Activated T-helper 2 cell treated with anti-CD3 and anti-CD28 coated beads, Interferon-gamma antibody, Interleukin-2, Interleukin-4, amounts not matched to agents 10 μg/mL and 5 μg/mL and 100 μg/mL, durations not matched to agents 14 hours and 24 hours and 36 hours (primary cell): ENCODE data around the gene KLF3. TPM values are rescaled to one million over a fixed set of nuclear protein-coding genes. Genes with fewer than 3 reads are reported as not detected.
A peak's percentile ranks its signal among the peaks of the same experiment; 100 is the strongest.

Experiments used
- DNase-seq: peaks from one replicate; pipeline ENCODE4 v3.0.0; 2021; ENCODE audit warnings: low spot score
- H3K27ac Mint-ChIP-seq: one replicate; pipeline ENCODE4 v1.8.0; 2021; ENCODE audit warnings: mixed read lengths
- H3K27me3 Mint-ChIP-seq: one replicate; pipeline ENCODE4 v1.8.0; 2021; ENCODE audit warnings: low read depth, mixed read lengths
- H3K36me3 Mint-ChIP-seq: one replicate; pipeline ENCODE4 v1.8.0; 2021; ENCODE audit warnings: low read depth, mixed read lengths
- H3K4me1 Mint-ChIP-seq: one replicate; pipeline ENCODE4 v1.8.0; 2021; ENCODE audit warnings: low read depth, mixed read lengths
- H3K4me3 Mint-ChIP-seq: one replicate; pipeline ENCODE4 v1.8.0; 2021; ENCODE audit warnings: low read depth, mild to moderate bottlenecking, moderate library complexity, mixed read lengths
- H3K9me3 Mint-ChIP-seq: one replicate; pipeline ENCODE4 v1.8.0; 2021; ENCODE audit warnings: mixed read lengths
- intact Hi-C: fragments of 100-400 bp; cut with micrococcal nuclease; formaldehyde crosslinking; loops from one replicate; pipeline ENCODE4 v1.15.1; 2023
- total RNA-seq: library from RNA; stranded (reverse); gene quantifications from 2 replicates; pipeline ENCODE4 v1.2.3, GENCODE V29; 2022

The KLF3 gene
- total RNA-seq, 1 donor from 2014 or later, result 0.71 TPM

- no peak overlapping the region for H3K4me3 Mint-ChIP-seq
- peaks cover 11% of the 10 kb centered on the region for H3K9me3 Mint-ChIP-seq
- H3K27ac Mint-ChIP-seq, result no peak overlapping the region
- peaks cover 13% of the 10 kb centered on the region for H3K27me3 Mint-ChIP-seq
- no peak for DNase-seq
- intact Hi-C loops, result no loop called here
- H3K4me1 Mint-ChIP-seq, result peaks cover 20% of the 10 kb centered on the region
- H3K36me3 Mint-ChIP-seq, result no peaks in the 10 kb centered on the region
These were observed 64.7 kb downstream of the KLF3 start for GRCh38 chr4:38728631-38729141.

- Mint-ChIP-seq H3K36me3 (no peaks in the 10 kb centered on the region), H3K27ac (no peak overlapping the region), H3K4me3 (no peak overlapping the region), H3K27me3 (peaks cover 18% of the 10 kb centered on the region), H3K9me3 (peaks cover 14% of the 10 kb centered on the region), H3K4me1 (peaks cover 10% of the 10 kb centered on the region)
- intact Hi-C loops, result loop anchor here (5.0 kb wide), 2 partner anchors 53 to 423 kb away; no protein-coding TSS in a partner anchor
- DNase-seq, result no peak
These were observed 66.5 kb downstream of the KLF3 start for GRCh38 chr4:38730493-38730829.

GRCh38 chr4:38730830-38731646 is 67.0 kb downstream of the KLF3 start:
- H3K27ac Mint-ChIP-seq, result no peak overlapping the region
- intact Hi-C loops, result loop anchor here (1.0 to 5.0 kb wide), 5 partner anchors 54 to 669 kb away; no protein-coding TSS in a partner anchor

GRCh38 chr4:38733663-38734062 is 69.7 kb downstream of the KLF3 start:
- Mint-ChIP-seq H3K36me3 (no peaks in the 10 kb centered on the region), H3K4me3 (no peak overlapping the region), H3K27ac (no peak overlapping the region), H3K4me1 (peaks cover 10% of the 10 kb centered on the region), H3K9me3 (peaks cover 14% of the 10 kb centered on the region), H3K27me3 (peaks cover 15% of the 10 kb centered on the region)
- intact Hi-C loops, result loop anchor here (5.0 kb wide), 2 partner anchors 56 to 426 kb away; no protein-coding TSS in a partner anchor
- no peak for DNase-seq

More at GRCh38 chr4:38730830-38731646, 67.0 kb downstream of the KLF3 start:
- H3K4me1 Mint-ChIP-seq, result peaks cover 10% of the 10 kb centered on the region
- no peak overlapping the region for H3K4me3 Mint-ChIP-seq
- peak; percentile 64 for DNase-seq
- peaks cover 21% of the 10 kb centered on the region for H3K27me3 Mint-ChIP-seq
- no peaks in the 10 kb centered on the region for H3K36me3 Mint-ChIP-seq
- H3K9me3 Mint-ChIP-seq, result peaks cover 14% of the 10 kb centered on the region

GRCh38 chr4:38734446-38734845 is 70.4 kb downstream of the KLF3 start:
- intact Hi-C loops, result loop anchor here (5.0 kb wide), 2 partner anchors 57 to 427 kb away; no protein-coding TSS in a partner anchor
- Mint-ChIP-seq H3K36me3 (no peaks in the 10 kb centered on the region), H3K4me3 (no peak overlapping the region), H3K4me1 (peaks cover 10% of the 10 kb centered on the region), H3K27ac (no peak overlapping the region), H3K27me3 (peaks cover 15% of the 10 kb centered on the region), H3K9me3 (peaks cover 14% of the 10 kb centered on the region)
- no peak for DNase-seq

GRCh38 chr4:38734911-38735310 is 70.9 kb downstream of the KLF3 start:
- H3K4me1 Mint-ChIP-seq, result peaks cover 10% of the 10 kb centered on the region
- intact Hi-C loops, result loop anchor here (5.0 kb wide), 2 partner anchors 58 to 428 kb away; no protein-coding TSS in a partner anchor

DNA sequence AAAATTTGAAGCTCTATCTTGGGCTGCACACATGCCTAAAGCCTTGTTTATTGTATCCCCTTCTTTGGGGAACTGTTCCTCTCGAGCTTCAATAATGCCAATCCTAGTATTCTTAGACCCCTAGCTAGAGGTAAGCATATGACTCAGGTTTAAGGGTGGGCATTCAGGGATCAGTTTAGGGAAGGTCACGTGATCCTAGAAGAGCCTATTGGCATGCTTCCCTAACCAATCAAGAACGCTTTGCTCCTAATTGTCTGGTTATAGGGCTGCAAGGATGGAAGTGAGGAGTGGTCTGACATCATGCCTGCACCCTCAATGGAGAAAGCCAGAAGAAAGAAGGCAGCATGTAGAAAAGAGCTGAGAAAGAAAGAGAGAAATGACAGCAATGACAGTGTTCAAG is 71.9 kb downstream of the KLF3 start:
- H3K9me3 Mint-ChIP-seq, result peaks cover 14% of the 10 kb centered on the region
- peaks cover 17% of the 10 kb centered on the region for H3K27me3 Mint-ChIP-seq
- H3K4me3 Mint-ChIP-seq, result no peak overlapping the region
- DNase-seq, result no peak
- intact Hi-C loops, result no loop called here
- H3K27ac Mint-ChIP-seq, result no peak overlapping the region
- peaks cover 6% of the 10 kb centered on the region for H3K4me1 Mint-ChIP-seq
- no peaks in the 10 kb centered on the region for H3K36me3 Mint-ChIP-seq

More at GRCh38 chr4:38734911-38735310, 70.9 kb downstream of the KLF3 start:
- Mint-ChIP-seq H3K4me3 (no peak overlapping the region), H3K27me3 (peaks cover 15% of the 10 kb centered on the region), H3K9me3 (peaks cover 14% of the 10 kb centered on the region), H3K27ac (no peak overlapping the region), H3K36me3 (no peaks in the 10 kb centered on the region)
- no peak for DNase-seq

DNA sequence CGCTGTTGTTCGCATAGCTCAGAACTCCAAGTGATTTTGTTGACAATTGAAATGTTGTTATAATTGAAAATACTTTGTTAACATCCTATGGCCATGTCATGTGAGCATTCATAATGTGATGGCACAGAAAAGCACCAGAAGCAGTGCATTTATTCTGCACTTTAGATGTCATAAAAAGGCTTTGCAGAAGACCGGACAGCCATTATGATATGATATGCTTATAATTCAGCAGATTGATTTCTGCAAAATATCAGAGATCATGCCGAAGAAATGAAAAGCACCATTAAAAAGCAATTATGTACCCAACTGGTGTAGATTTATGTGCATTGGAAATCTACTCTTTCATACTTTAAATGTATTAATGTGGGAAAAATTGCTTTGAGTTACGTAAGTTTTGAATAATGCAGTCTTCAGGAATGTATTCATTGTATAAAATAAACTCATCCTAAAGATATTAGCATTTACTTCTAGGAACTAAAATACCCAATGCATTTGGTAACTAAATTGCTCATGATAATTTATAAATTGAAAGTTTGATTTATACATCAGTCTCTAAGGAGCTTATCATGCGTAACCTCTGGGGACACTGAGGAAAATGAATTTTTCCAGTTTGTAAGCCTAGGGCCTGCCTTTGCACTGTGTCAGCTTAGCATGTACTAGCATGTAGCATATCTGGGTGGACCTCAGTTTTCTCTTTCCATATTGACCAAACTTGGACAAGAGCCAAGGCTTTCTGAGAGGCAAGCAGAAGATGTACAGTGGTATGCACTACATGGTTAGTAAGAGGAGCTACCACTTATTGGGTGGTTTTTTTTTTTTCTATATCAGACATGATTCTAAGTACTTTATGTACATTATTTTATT is 75.2 kb downstream of the KLF3 start:
- H3K4me3 Mint-ChIP-seq, result no peak overlapping the region
- H3K4me1 Mint-ChIP-seq, result peaks cover 2% of the 10 kb centered on the region
- H3K27me3 Mint-ChIP-seq, result peaks cover 20% of the 10 kb centered on the region
- no peak for DNase-seq
- intact Hi-C loops, result no loop called here
- no peaks in the 10 kb centered on the region for H3K36me3 Mint-ChIP-seq
- H3K27ac Mint-ChIP-seq, result no peak overlapping the region
- H3K9me3 Mint-ChIP-seq, result no peaks in the 10 kb centered on the region

GRCh38 chr4:38740303-38740702 is 76.3 kb downstream of the KLF3 start:
- no peak for DNase-seq
- Mint-ChIP-seq H3K4me1 (peaks cover 2% of the 10 kb centered on the region), H3K4me3 (no peak overlapping the region), H3K27ac (no peak overlapping the region), H3K36me3 (no peaks in the 10 kb centered on the region), H3K27me3 (peaks cover 16% of the 10 kb centered on the region), H3K9me3 (no peaks in the 10 kb centered on the region)
- intact Hi-C loops, result no loop called here

DNA sequence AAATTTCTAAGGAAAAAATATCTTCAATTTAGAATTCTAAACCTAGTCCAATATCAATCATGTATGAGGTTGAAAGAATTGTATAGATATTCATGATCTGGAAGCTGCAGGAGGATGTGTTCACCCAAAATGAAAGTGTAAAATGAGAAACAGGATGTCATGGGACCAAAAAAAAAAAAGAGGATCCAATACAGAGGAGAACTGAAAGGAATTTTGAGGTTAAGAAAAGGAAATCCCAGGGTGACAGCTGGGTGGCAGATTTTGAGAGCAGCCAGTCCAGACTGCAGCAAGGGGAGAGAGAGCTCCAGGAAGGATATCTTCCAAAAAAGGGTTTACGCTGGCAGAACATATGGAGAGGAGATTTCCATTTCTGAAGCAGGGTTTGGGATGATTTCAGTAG is 79.9 kb downstream of the KLF3 start:
- no peak for DNase-seq
- H3K4me3 Mint-ChIP-seq, result no peak overlapping the region
- H3K9me3 Mint-ChIP-seq, result peaks cover 18% of the 10 kb centered on the region
- peaks cover 8% of the 10 kb centered on the region for H3K27me3 Mint-ChIP-seq
- peaks cover 3% of the 10 kb centered on the region for H3K36me3 Mint-ChIP-seq
- intact Hi-C loops, result no loop called here
- H3K4me1 Mint-ChIP-seq, result peaks cover 2% of the 10 kb centered on the region
- no peak overlapping the region for H3K27ac Mint-ChIP-seq

DNA sequence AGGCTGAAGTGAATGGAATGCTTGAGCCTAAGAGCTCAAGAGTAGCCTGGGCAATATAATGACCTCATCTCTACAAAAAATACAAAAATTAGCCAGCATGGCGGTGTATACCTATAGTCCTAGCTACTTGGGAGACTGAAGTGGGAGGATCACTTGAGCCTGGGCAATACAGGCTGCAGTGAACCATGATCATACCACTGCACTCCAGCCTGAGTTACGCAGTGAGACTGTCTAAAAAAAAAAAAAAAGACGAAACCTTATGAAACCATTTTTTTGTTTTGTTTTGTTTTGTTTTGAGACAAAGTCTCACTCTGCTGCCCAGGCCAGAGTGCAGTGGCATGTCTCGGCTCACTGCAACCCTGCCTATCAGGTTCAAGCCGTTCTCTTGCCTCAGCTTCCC is 81.9 kb downstream of the KLF3 start:
- Mint-ChIP-seq H3K4me1 (peaks cover 2% of the 10 kb centered on the region), H3K36me3 (peaks cover 3% of the 10 kb centered on the region), H3K9me3 (peaks cover 18% of the 10 kb centered on the region), H3K27me3 (peaks cover 6% of the 10 kb centered on the region), H3K4me3 (no peak overlapping the region), H3K27ac (no peak overlapping the region)
- no peak for DNase-seq
- intact Hi-C loops, result no loop called here

- peaks cover 18% of the 10 kb centered on the region for H3K9me3 Mint-ChIP-seq
- H3K4me3 Mint-ChIP-seq, result no peak overlapping the region
- H3K27me3 Mint-ChIP-seq, result peaks cover 2% of the 10 kb centered on the region
- H3K27ac Mint-ChIP-seq, result no peak overlapping the region
- no peak for DNase-seq
- intact Hi-C loops, result no loop called here
- peaks cover 10% of the 10 kb centered on the region for H3K4me1 Mint-ChIP-seq
- H3K36me3 Mint-ChIP-seq, result peaks cover 3% of the 10 kb centered on the region
These were observed 83.6 kb downstream of the KLF3 start for GRCh38 chr4:38747629-38748028.
